Tibial nerve (tissue), 4 donors: ENCODE measurements around the gene PRRC2B.

Experiments used
- EP300 ChIP-seq, 2 donors: sonication (generic); formaldehyde crosslinking; IDR thresholded peaks; one replicate each; pipeline ENCODE4 v1.6.1; 2017; ENCODE audit warnings: antibody characterized with exemption in 2 of 2, mild to moderate bottlenecking in 1 of 2
- POLR2A ChIP-seq, 2 donors: fragments of 450-650 bp; IDR thresholded peaks; one replicate each; pipeline ENCODE4 v1.6.1; 2017; ENCODE audit warnings: antibody characterized with exemption in 2 of 2, mild to moderate bottlenecking in 2 of 2, moderate library complexity in 2 of 2
- TF ChIP-seq, protein P1 (sequence below), 5 experiments: fragments of 200-600 bp in 3 of 5; fragments of 450-650 bp in 2 of 5; sonication (generic) in 3 of 5; IDR thresholded peaks; one replicate each; pipeline ENCODE4 v1.5.1; 2016 to 2019; ENCODE audit warnings: antibody characterized with exemption in 5 of 5, mild to moderate bottlenecking in 3 of 5, moderate library complexity in 2 of 5

DNA sequence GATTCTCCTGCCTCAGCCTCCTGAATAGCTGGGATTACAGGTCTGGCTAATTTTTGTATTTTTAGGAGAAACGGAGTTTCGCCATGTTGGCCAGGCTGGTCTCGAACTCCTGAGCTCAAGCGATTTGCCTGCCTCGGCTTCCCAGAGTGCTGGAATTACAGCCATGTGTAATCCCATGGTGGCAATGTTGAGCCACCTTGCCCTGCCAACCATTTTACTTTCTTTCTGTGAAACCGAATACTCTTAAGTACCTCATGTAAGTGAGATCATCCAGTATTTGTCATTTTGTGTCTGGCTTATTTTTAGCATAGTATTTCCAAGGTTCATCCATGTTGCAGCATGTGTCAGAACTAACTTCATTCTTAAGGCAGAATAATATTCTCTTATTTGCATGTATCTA is 8.2 kb downstream of the PRRC2B start:
- TF ChIP-seq, protein P1, sequence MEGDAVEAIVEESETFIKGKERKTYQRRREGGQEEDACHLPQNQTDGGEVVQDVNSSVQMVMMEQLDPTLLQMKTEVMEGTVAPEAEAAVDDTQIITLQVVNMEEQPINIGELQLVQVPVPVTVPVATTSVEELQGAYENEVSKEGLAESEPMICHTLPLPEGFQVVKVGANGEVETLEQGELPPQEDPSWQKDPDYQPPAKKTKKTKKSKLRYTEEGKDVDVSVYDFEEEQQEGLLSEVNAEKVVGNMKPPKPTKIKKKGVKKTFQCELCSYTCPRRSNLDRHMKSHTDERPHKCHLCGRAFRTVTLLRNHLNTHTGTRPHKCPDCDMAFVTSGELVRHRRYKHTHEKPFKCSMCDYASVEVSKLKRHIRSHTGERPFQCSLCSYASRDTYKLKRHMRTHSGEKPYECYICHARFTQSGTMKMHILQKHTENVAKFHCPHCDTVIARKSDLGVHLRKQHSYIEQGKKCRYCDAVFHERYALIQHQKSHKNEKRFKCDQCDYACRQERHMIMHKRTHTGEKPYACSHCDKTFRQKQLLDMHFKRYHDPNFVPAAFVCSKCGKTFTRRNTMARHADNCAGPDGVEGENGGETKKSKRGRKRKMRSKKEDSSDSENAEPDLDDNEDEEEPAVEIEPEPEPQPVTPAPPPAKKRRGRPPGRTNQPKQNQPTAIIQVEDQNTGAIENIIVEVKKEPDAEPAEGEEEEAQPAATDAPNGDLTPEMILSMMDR (IDR thresholded peaks at IDR 0.05) = no peak
- TF ChIP-seq EP300 (IDR thresholded peaks at IDR 0.05) (no peak), POLR2A (IDR thresholded peaks at IDR 0.05) (no peak)
